Activated effector memory CD4-positive, alpha-beta T cell treated with Interleukin-2 at 50 U/mL for 16 hours (primary cell): Measurements from ENCODE around the gene RPAP2.
"Not testable (repeated sequence)": the region's sequence is repeated elsewhere in the genome, so short reads cannot be mapped to it uniquely, and the experiment has no call there.

ENCODE experiments used
- DNase-seq: peaks from one replicate; pipeline ENCODE4 v3.0.0-alpha.2; 2020

Gene RPAP2

DNA sequence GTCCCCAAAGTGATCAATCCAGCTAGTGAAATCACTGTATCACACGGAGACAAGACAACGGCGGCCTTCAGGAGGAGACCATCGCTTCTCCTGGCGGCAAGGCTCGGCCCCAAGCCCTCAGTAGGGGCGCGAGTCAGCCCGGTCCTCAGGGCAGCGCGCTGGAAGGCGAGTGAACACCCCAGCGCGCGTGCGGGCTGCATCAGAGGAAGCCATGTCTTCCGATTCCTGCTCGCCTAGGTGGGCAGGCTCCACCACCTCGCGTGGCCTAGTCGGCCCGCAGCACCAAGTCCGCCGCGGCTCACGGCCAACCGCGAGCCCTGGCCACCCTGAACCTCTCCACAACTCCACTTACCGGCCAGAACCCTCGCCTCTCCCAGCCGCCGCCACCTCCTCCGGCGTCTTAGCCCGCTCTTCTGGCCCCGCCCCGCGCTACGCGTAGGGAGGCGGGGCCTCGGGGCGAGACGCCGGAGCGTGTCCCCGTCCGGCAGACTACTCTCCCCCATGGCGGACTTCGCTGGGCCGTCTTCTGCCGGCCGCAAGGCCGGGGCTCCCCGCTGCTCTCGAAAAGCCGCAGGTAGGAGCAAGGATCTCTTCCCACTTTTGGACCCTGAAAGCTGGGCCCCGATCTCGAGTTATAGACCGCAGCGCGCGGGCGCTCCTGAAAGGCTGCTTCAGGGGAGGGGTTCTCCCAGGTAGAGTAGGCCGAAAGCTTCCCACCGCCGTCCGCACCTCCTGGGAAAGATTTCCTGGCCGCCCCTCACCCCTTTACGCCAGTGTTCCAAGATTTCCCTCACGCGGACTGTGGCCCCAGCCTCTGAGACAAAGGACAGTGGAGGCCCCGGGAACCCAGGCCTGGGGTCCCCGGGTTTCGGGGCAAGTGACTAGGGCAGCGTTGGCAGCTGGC lies at the start of gene RPAP2, which contains the start of gene GLMN:
Gene RPAP2, plus strand, starts transcription at position 487 of the 904 bp plus-strand sequence. Its CDS starts 15 bp downstream, at position 502.
Gene GLMN, minus strand, starts transcription at position 415 of the 904 bp plus-strand sequence. CDS start 988 bp downstream, outside the sequence.
- DNase-seq: peak; percentile 66

DNA sequence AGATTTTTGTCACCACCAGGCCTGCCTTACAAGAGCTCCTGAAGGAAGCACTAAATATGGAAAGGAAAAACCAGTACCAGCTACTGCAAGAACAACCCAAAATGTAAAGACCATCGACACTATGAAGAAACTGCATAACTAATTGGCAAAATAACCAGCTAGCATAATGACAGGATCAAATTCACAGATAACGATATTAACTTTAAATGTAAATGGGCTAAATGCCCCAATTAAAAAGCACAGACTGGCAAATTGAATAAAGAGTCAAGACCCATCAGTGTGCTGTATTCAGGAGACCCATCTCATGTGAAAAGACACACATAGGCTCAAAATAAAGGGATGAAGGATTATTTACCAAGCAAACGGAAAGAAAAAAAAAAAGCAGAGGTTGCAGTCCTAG lies 44.1 kb upstream of the RPAP2 start:
- DNase-seq: not testable (repeated sequence)

DNA sequence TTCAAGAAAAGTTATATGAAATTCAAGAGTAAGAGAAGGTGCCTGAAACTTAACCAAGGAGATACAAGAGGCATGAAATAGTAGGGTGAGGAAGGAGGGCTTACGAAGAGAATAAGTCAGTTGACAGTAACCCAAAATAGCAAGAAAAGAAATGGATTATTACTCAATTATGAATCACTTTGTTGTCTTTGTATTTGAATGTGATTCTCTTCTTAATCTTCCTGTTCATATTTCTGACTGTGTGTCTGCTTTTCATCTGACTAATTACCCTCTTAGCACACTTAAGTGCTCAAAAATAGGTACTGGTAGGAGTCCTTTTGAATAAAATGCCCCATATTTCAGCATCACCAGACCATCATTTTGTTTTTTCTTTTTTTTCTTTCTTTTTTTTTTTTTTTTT lies 39.5 kb upstream of the RPAP2 start:
- DNase-seq: no peak

DNA sequence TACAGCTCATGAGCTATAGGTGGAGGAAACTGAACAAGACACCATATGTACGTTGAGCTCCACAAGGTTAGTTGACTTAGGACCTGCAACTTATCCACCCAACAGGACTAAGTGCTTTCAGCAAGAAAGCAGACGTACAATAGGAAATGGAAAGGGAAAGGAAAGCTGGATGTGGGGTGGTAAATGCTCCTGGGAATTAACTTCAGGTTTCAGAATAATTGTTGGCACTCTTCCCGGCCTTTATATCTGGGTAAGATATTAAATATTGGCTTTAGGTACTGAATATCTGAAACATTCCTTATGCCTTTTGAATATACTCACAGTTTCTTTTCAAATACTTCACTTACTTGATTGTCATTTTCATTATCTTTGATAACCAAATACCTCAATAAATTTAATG lies 36.3 kb upstream of the RPAP2 start:
- DNase-seq: no peak

DNA sequence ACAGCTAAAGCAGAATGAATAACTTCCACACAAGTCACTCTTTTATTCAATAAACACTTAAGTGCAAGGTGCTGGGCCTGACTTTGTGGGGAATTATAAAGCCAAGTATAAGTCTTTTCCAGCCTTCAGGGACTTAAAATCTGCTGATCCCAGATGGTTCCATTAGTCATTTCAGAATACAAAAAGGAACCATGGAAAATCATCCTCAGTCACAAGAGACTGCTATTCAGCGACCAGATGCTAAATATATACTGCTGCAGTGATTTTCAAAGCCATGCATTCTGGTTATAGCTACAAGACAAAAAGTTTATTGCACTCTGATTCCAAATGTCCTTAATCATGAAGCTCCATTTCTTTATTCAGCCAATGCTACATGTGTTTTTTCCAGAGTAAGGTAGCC lies 25.8 kb upstream of the RPAP2 start:
- DNase-seq: no peak

DNA sequence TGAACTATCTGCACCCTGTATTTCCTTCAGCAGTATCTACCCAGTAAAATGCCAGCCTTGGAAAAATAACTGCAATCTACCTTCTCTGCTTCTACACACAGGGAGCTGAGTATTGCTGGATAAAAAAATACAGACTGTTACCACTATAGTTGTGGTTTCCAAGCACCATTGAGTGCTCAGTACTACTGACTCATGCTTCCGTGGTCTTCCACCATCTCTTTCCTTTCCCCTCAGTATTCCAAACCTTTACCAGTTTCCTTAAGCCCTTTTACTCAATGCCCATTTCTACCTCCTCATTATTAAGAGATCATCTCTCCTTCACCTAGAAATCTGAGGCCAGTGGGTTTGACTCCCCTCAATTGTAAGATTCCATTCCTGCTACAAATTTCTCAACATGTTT lies 23.9 kb upstream of the RPAP2 start:
- DNase-seq: no peak

DNA sequence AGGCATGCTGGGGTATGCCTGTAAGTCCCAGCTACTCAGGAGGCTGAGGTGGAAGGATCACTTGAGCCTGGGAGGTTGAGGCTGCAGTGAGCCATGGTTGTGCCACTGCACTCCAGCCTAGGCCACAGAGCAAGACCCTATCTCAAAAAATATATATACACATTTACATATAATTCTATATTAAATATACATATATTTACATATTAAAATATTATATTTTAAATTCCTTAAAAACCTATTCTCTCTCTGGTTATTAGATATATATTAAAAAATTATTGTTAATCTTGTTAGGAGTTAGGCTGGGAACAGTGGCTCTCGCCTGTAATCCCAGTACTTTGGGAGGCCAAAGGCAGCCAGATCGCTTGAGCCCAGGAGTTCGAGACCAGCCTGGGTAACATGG lies 22.8 kb upstream of the RPAP2 start:
- DNase-seq: no peak

DNA sequence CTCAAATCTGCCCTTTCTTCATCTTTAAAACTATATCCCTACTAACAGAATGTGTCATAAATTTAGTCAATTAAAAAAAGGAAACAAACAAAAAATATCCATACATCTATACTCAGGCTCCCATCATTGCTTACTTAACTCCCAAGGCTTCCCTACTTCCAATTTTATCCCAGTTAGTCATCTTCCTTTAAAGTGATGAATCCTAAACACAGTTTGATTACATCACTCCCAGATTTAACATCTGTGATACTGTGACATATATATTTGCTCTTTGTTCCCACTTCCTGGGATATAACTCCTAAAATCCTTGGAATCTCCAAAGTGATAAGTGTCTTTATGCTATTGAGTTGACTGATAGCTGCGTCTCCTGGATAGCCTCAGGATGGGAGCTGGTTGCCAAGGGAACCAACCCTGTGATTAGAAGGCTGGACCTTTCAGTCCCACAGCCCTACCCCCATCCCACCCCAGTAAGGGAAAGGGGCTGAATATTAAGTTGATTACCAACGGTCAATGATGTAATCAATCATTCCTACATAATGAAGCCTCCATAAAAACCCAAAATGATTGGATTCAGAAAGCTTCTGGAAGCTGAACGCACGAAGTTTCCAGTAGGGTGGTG lies 21.6 kb upstream of the RPAP2 start:
- DNase-seq: no peak

DNA sequence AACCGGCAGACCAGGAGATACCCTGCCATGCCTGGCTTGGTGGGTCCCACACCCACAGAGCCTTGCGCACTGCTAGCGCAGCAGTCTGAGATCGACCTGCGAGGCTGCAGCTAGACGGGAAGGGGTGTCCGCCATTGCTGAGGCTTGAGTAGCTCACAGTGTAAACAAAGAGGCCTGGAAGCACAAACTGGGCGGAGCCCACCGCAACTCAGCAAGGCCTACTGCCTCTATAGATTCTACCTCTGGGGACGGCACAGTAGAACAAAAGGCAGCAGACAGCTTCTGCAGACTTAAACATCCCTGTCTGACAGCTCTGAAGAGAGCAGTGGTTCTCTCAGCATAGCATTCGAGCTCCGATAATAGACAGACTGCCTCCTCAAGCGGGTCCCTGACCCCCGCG lies 19.1 kb upstream of the RPAP2 start:
- DNase-seq: not testable (repeated sequence)

DNA sequence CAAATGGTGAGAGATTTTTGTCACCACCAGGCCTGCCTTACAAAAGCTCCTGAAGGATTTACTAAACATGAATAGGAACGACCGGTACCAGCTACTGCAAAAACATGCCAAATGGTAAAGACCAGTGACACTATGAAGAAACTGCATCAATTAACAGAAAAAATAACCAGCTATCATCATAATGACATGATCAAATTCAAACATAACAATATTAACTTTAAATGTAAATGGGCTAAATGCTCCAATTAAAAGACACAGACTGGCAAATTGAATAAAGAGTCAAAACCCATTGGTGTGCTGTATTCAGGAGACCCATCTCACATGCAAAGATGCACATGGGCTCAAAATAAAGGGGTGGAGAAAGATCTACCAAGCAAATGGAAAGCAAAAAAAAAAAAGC lies 17.4 kb upstream of the RPAP2 start:
- not testable (repeated sequence) for DNase-seq

DNA sequence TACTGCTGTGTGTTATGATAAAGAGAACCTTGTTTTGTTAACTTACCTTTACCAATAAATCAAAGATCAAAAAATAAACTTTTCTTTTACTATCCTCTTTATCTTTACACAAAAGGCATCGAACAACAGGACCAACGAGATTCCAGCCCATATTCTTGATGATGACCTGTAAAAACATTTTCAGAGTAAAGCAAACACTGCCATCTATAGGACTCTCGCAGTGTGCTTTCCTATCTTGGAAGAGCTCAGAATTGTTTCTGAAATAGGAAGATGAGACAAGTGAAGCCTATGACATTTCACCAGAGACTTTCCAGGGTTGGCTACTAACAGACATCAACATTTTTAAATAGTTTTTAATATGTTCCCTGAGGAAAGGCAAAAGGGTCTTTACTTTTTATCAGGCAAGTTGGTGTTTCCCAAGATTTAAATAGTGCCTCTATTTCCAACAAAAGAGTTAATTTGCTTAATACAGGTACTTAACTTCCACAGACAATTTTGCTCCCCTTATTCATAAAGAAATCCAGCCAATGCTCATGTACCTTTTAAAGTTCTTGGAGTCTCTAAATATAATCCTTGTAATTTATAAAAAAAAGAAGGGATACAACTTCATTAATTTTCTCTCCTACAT lies 7.4 kb upstream of the RPAP2 start:
- DNase-seq: no peak

DNA sequence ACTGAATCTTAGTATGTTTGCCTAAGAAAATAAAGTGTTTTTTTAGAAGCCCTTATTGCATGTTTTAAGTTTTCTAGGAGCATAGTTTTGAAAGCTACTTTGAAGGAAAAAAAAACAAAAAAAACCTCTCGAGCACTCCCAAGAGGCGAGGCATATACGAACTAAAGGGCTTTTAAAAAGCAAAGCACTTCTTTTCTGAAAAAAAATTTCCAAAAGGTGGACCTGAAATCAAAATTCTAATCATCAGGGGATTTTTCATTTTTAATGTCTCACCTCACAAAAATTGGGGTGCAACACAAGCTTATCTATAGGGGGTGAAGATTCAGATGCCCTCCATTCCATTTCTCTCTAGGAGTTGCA lies 666 bp upstream of the RPAP2 start:
- DNase-seq: no peak

DNA sequence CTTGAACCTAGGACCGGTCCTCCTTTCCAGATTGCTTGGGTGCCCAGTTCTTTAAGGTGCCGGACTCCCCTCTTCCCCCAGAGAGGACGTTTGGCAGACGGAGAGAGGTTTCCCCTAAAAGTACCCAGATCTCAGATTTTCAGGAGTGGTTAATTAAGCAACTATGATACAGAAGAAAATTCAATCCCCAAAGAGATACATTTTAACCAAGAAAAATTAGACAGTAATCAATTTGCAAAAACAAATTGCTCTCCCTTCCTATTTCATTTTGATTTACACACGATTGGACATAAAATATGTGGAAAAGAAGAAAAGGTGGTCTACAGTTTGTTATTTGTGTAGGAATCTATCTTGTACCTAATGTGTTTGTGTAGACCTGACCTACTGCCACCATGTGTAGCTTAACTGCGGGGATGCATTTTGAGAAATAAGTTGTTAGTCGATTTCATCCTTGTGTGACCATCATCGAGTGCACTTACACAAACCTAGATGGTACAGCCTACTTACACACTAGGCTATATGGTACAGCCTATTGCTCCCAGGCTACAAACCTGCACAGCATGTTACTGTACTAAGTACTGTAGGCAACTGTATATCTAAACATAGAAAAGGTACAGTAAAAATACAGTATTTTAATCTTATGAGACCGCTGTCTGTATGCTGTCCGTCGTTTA lies 755 bp downstream of the RPAP2 start:
- DNase-seq: no peak

DNA sequence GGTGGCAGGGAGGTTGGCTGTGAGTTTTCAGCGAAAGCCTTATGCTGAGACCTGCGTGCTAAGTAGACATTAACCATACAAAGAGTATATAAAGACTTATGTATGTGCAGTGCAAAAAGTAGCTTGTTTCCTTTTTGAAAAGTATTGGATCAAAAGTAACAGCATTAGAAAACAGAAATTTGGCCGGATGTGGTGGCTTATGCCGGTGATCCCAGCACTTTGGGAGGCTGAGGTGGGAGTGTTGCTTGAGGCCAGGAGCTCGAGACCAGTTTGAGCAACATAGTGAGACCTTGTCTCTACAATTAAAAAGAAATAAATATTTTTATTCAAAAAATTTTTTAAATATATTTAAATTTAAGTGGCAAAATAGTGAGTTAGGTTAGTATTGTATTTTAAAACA lies 2.2 kb downstream of the RPAP2 start:
- DNase-seq: no peak

DNA sequence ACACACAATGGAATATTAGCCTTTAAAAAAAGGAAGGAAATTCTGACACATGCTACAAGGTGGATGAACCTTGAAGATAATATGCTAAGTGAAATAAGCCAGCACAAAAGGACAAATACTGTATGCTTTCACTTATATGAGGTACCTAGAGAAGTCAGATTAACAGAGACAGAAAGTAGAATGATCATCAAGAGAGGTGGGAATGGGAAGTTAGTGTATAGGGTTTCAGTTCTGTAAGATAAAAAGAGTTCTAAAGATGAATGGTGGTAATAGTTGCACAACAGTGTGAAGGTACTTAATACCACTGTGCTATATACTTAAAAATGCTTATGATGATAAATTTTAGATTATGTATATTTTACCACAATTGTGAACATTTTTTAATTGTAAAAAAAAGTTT lies 7.2 kb downstream of the RPAP2 start:
- no peak for DNase-seq

DNA sequence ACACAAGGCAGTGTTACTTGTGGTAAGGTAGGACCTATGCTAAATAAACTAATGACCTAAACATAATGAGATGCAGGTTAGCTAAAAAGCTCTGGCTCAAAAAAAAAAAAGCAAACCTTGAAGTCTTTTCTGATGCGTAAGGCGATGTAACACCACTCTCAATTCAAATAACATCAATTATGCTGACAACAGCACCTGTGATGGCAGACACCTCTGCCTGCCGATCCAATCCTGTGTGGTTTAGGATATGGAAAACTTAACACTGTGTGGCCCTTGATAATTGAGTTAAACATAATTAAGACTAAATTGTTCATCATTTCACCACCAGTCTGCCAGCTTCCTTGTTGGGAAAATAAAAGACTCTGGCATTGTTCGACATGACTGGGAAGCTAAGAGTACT lies 9.1 kb downstream of the RPAP2 start:
- no peak for DNase-seq

DNA sequence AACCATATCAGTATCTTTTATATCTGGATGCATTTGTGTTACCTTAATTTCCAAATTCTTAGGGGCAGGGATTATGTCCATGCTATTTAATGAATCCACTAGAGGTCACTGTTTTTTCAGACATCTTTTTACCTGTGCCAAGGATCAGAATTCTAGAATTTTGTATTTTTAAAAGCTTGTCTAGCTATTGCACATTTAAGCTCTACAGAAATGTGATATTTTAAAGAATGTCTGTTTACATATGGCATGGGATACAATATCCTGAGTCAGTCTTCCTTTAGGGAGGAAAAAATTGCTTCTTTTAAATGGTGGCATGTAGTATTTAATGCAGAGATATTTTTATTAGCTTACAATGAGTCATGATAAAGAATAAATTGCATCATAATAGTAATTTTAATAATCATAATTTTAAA lies 11.3 kb downstream of the RPAP2 start:
- no peak for DNase-seq

DNA sequence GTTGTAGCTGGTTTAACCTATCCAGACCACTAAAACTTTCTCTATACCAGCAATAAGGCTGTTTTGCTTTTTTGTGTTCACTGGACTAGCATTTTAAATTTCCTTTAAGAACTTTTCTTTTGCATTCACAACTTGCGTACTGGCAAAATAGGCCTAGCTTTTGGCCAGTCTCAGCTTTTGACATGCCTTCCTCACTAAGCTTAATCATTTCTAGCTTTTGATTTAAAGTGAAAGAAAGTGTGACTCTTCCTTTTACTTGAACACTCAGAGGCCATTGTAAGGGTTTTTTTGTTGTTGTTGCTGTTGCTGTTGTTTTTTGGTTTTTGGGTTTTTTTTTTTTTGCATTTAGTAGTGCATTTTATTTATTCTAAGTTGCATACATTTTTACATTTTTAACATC lies 15.2 kb downstream of the RPAP2 start:
- DNase-seq: no peak

DNA sequence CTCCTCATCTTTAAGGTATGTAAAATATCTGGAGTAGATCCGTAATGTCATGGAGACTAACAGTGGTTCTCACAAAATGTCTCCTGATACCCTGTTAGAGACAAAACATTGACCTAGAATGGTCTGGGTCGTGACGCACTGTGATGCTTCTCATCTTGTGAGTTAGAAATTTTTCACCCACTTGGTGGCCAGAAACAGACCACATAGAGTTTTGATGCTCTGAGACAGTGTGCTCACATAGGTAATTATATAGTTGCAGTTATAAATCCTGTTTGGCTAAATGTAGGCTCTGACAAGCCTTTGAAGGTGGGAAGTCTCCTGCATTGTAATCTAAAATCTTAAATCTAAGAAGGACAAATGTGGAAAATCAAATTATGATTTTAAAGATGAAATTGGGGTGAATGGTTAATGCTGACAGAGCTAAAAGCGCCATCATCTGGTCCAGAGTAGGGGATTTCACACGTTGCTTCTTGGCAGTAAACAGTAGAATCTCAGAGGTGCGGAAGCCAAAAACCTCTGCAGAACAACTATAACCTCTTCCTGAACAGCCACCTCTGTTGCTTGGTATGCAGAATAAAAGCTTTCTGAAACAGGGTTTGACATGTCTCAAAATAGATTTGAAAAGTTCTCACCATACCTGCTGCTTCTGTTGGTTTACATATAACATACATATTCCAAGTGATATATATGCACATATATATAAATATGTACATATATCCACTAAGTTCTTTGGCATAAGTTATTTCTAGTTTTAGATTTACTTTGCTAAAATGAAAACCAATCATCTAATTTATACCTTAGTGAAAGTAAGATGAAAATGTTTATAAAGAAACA lies 17.1 kb downstream of the RPAP2 start:
- peak; percentile 6 for DNase-seq

DNA sequence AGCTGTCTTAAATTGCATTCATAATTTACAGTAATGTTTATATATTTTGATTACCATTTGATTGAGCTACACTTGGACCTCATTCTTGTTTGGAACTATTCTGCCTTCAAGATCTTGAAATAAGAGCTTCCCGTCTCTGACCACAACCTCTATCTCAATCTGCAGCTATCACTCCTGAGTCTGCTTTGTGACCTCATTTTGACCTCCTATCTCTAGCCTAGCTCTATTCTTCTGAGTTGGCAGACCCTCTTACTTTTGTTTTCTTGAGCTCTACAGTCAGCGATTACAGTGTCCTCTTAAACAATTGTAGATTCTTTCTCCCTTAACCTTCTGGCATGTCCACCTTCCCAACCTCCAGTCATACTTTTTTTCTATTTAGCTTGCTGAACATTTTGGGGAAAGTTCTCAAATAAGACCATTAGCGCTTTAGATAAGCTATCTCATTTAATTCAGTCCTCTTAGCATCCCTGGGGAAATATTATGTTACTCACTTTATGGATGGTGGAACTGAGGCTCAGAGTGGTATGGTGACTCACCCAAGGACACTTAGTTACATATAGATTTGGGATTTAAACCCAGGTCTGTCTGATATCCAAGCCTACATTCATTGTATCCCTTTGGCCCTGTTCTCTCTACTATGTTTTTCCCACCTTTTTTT lies 19.1 kb downstream of the RPAP2 start:
- DNase-seq: no peak
